Progenitor cell of endocrine pancreas (in vitro differentiated cells): ENCODE data around the gene MIPOL1. TPM values are rescaled to one million over a fixed set of nuclear protein-coding genes. Genes with fewer than 3 reads are reported as not detected.
A peak's percentile ranks its signal among the peaks of the same experiment; 100 is the strongest.

Experiments
- DNase-seq: peaks from one replicate; pipeline ENCODE4 v3.0.0; 2021; ENCODE audit warnings: low spot score; ENCODE audit not compliant: unreplicated experiment
- H3K27ac Mint-ChIP-seq: 2 replicates; pipeline ENCODE4 v1.8.0; 2021; ENCODE audit warnings: mild to moderate bottlenecking, moderate library complexity, mixed read lengths
- H3K27me3 Mint-ChIP-seq: 2 replicates; pipeline ENCODE4 v1.8.0; 2021; ENCODE audit warnings: mixed read lengths
- H3K36me3 Mint-ChIP-seq: 2 replicates; pipeline ENCODE4 v1.8.0; 2022; ENCODE audit warnings: mixed read lengths; ENCODE audit not compliant: insufficient read depth
- H3K4me1 Mint-ChIP-seq: 2 replicates; pipeline ENCODE4 v1.8.0; 2021; ENCODE audit warnings: low read depth, mixed read lengths
- H3K4me3 Mint-ChIP-seq: 2 replicates; pipeline ENCODE4 v1.8.0; 2021; ENCODE audit warnings: low read depth, mild to moderate bottlenecking, moderate library complexity, mixed read lengths
- H3K9me3 Mint-ChIP-seq: 2 replicates; pipeline ENCODE4 v1.8.0; 2021; ENCODE audit warnings: low read depth, mixed read lengths
- total RNA-seq: library from RNA; stranded (reverse); gene quantifications from 2 replicates; pipeline ENCODE4 v1.2.1, GENCODE V29; 2021
- TF ChIP-seq, protein P1 (sequence below): fragments of 200-600 bp; sonication (generic); IDR thresholded peaks from one replicate; pipeline ENCODE4 v1.5.0; 2021; ENCODE audit warnings: antibody characterized with exemption, mild to moderate bottlenecking; ENCODE audit not compliant: unreplicated experiment

The MIPOL1 gene
- total RNA-seq, 1 donor from 2014 or later = 25.6 TPM

DNA sequence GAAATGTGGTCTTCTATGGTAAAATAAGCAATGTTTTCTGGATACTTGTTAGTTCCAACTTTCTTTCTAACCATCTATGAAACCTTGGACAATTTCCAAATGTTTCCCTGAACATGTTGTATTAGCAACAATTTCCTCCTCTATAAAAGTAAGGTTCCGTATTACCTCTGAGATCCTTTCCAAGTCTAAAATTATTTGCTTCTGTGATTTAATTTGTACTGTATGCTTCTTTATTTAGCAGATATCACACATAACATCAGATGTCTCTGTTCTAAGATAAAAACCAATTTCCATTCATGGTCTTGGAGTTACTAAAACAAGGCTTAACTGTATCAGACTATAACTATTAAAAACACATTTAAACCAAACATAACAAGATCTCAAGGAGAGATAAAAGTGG, 220.1 kb downstream of the MIPOL1 start:
- Mint-ChIP-seq H3K9me3 (no peaks in the 10 kb centered on the region), H3K27ac (no peak overlapping the region), H3K4me1 (peaks cover 24% of the 10 kb centered on the region), H3K27me3 (no peaks in the 10 kb centered on the region), H3K4me3 (no peak overlapping the region), H3K36me3 (peaks cover 1% of the 10 kb centered on the region)
- no peak for DNase-seq
- TF ChIP-seq, protein P1, sequence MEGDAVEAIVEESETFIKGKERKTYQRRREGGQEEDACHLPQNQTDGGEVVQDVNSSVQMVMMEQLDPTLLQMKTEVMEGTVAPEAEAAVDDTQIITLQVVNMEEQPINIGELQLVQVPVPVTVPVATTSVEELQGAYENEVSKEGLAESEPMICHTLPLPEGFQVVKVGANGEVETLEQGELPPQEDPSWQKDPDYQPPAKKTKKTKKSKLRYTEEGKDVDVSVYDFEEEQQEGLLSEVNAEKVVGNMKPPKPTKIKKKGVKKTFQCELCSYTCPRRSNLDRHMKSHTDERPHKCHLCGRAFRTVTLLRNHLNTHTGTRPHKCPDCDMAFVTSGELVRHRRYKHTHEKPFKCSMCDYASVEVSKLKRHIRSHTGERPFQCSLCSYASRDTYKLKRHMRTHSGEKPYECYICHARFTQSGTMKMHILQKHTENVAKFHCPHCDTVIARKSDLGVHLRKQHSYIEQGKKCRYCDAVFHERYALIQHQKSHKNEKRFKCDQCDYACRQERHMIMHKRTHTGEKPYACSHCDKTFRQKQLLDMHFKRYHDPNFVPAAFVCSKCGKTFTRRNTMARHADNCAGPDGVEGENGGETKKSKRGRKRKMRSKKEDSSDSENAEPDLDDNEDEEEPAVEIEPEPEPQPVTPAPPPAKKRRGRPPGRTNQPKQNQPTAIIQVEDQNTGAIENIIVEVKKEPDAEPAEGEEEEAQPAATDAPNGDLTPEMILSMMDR = no peak

DNA sequence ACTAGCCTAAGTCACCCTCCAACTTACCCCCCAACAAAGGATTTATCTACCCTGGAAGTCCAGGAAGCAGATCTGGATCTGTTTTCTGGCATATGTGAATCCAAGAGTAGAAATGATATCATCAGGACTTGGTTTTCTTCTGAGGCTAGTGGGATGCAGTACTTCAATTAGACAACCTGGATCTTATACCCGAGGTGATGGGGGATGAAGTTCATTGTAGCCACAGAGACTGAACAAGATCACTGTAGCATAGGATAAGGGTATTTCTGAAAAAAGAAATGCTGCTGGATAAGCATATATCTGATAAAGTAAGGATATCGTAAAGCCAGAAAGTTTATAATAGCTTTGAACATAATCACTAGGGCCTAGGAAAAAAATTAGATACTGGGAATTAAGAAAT, 222.9 kb downstream of the MIPOL1 start:
- Mint-ChIP-seq H3K27me3 (no peaks in the 10 kb centered on the region), H3K4me3 (no peak overlapping the region), H3K9me3 (peaks cover under 1% of the 10 kb centered on the region), H3K36me3 (no peaks in the 10 kb centered on the region), H3K27ac (no peak overlapping the region), H3K4me1 (peaks cover 12% of the 10 kb centered on the region)
- DNase-seq = no peak
- TF ChIP-seq, protein P1 = no peak

DNA sequence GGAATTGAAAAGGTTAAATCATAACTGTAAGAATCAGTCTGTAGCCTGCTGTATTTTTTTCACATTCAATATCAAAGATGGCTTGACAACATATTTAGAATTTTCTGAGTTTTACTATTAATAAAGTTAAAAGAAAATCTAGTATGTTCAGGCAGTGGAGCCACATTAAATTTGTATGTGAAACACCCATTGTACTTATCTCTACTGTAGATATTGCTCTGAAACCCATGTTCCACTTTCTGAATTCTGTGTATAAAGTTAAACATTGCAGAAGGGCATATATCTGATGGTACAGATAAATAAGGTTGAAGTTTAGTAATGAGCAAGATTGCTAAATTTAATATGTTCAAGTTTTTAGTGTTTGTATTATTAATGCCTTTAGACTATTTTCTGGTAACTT, 224.6 kb downstream of the MIPOL1 start:
- Mint-ChIP-seq H3K36me3 (no peaks in the 10 kb centered on the region), H3K27me3 (no peaks in the 10 kb centered on the region), H3K4me3 (no peak overlapping the region), H3K4me1 (peaks cover 12% of the 10 kb centered on the region), H3K9me3 (peaks cover 4% of the 10 kb centered on the region), H3K27ac (no peak overlapping the region)
- TF ChIP-seq, protein P1 = no peak
- no peak for DNase-seq

DNA sequence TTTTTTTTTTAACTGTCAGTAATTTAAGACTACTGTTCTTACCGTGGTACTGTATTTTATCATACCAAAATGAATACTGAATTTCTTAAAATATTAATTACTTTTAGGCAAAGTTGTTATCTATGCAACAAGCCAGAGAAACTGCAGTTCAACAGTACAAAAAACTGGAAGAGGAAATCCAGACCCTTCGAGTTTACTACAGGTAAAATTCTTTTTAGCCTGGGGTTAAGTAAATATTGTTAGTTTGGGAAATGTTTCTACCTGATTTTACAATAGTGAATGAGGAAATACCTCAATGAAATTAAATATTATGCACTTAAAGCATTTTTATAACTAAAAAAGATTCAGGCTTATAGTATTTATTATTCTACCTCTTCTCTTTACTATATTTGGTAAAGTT, 225.0 kb downstream of the MIPOL1 start:
- Mint-ChIP-seq H3K4me1 (peaks cover 12% of the 10 kb centered on the region), H3K9me3 (peaks cover 4% of the 10 kb centered on the region), H3K27ac (no peak overlapping the region), H3K27me3 (no peaks in the 10 kb centered on the region), H3K36me3 (no peaks in the 10 kb centered on the region), H3K4me3 (no peak overlapping the region)
- TF ChIP-seq, protein P1 = no peak
- no peak for DNase-seq

DNA sequence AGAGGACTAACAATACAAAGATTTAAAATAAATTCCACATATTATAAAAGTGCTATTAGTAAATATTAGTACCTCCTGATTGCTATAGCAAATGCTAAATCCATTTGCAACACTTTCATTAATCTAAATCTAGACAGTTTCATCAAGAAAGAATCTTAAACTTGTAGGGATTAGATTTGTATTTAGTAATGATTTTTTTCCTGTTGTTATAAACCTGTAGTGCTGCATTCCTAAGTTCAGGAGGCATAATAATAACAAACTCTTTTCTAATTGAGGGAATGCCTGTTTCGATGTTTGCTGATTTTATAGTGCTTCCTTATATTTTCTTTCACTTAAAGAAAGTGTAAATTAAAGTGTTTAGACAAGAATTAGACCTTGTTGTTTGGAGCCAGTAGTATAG, 231.2 kb downstream of the MIPOL1 start:
- H3K4me3 Mint-ChIP-seq = no peak overlapping the region
- peaks cover 6% of the 10 kb centered on the region for H3K9me3 Mint-ChIP-seq
- TF ChIP-seq, protein P1 = no peak
- H3K36me3 Mint-ChIP-seq = peaks cover 6% of the 10 kb centered on the region
- peaks cover 7% of the 10 kb centered on the region for H3K4me1 Mint-ChIP-seq
- H3K27me3 Mint-ChIP-seq = no peaks in the 10 kb centered on the region
- DNase-seq = no peak
- peak overlapping the region; percentile 63 for H3K27ac Mint-ChIP-seq
